ENCODE data around the gene RAB10.
"Not testable (repeated sequence)": the region's sequence is repeated elsewhere in the genome, so short reads cannot be mapped to it uniquely, and the experiment has no call there.

RAB10 gene

DNA sequence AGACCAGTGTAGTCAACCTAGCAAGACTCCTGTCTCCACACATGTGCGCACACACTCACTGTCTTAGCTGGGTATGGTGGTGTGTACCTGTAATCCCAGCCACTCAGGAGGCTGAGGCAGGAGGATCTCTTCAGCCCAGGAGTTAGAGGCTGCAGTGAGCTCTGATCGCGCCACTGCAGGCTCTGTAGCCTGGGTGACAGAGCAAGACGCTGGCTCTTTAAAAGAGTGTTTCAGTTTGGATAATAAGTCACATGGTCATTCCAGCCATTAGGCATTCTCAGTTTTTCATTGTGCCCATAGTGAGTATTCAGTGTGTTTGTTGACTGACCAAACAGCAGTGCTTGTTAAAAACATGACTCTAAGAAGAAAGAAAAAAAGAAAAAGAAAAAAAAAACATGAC lies 31.0 kb downstream of the RAB10 start:
- no peak for TF ChIP-seq POLR2A (IDR thresholded peaks at IDR 0.05; ENCODE audit: low read length)
- TF ChIP-seq GATA1 (IDR thresholded peaks at IDR 0.05; ENCODE audit: low read depth, low read length), result no peak
- DNase-seq, result peak; percentile 42 to 50

DNA sequence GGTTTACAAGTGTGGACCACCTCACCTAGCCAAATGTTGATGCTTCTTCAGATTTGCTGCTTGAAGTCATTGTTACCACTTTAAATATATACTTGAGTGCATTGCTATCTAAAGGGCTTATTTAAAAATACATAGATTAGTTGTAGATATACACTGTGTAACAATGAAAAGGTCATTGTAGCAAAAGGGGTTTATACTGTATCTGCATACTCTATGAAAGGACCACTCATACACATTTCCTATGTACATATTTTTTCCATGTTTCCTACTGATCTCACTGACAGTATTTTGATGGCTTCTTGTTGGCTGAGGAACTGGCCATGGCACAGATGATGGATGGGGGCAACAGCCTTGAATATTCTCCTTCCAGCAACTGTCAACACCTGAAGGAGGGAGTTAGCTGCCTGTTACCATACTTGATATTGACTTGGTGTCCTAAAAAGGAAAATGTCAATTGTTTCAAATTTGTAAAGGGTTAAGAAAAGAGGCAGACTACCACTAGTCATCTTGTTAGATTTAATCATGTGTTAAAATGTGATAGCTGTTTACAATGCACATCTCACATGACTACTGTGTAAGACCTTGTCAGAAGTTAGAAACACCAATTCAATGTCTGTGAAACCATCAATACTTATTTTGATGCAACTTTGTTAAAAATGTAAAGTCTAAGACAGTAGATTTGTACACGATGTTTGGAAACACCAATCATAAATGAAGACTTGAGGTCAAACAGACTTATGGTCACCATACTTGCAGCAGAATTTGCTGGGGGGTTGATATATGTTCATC lies 33.5 kb downstream of the RAB10 start:
- TF ChIP-seq GATA1 (IDR thresholded peaks at IDR 0.05; ENCODE audit: low read depth, low read length) (no peak), POLR2A (IDR thresholded peaks at IDR 0.05; ENCODE audit: low read length) (no peak)
- DNase-seq, result peak; percentile 35 to 67

DNA sequence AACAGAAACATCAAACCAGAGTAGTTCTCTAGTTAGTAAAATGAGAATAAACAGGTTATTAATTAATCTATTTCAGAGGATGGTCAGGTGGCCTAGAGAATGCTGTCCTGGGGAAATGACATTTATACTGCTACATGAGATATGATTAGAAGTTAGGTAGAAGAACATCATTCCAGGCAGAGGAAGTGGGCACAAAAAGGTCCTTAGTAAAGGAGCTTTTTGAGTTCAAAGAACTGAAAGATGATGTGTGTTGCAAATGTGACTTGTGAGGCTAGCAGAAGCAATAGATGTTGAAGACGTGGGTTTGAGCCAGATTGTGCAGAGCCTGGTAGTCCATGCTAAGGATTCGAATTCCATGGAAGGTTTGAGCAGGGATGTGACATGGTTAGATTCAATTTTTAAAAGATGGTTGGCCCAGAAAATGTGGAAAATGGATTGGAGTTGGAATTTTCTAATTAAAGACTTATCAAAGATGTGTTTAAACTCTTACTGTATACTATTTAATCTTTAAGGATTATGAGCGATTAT lies 34.2 kb downstream of the RAB10 start:
- no peak for TF ChIP-seq GATA1 (IDR thresholded peaks at IDR 0.05; ENCODE audit: low read depth, low read length)
- TF ChIP-seq POLR2A (IDR thresholded peaks at IDR 0.05; ENCODE audit: low read length), result no peak
- DNase-seq, result peak; percentile 48 to 69

- TF ChIP-seq GATA1 (IDR thresholded peaks at IDR 0.05; ENCODE audit: low read depth, low read length) (no peak), POLR2A (IDR thresholded peaks at IDR 0.05; ENCODE audit: low read length) (peak; percentile 62)
- peak; percentile 95 to 98 for DNase-seq
Measured at GRCh38 chr2:26068602-26069298, 34.9 kb downstream of the RAB10 start.

GRCh38 chr2:26070730-26071129 lies 36.8 kb downstream of the RAB10 start:
- peak in 1 of 2 experiments; percentile 47 for DNase-seq
- TF ChIP-seq GATA1 (IDR thresholded peaks at IDR 0.05; ENCODE audit: low read depth, low read length), result no peak
- no peak for TF ChIP-seq POLR2A (IDR thresholded peaks at IDR 0.05; ENCODE audit: low read length)

DNA sequence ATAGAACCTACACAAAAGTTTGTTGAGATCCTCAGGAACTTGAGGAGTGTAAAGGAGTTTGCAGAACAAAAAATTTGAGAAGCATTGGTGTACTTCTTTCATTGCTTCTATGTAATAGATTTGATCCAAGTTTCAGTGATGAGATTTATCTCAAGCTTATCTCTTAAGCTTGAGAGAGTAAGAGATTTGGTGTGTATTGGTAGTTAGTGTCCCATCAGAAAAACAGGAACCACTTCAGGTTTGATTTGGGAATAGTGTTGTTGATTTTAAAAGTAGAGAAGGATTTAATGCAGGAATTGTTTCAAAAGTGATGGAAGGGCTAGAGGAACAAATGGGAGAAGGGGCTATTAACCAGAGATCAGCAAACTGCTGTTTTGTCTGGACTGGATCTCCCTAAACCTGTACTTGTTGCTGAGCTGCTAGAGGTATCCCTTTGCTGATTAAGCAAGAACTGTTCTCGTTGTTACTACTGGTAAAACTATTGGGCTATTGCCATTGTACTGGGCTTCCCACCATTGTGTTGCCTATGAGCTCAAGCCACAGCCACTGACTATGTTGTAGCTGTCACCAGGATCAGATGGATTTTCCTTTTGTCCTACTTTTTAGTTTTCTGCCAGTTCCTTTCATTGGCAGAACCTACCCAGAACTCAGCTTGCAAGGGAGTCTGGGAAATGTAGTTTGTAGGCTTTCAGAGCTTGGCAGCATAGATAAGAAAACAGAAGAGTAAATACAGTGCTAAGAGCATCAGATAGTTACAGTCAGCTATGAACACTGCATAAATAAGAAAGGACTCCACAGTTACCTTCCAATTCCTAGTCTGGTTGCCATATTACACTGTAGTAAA lies 39.3 kb downstream of the RAB10 start:
- TF ChIP-seq GATA1 (IDR thresholded peaks at IDR 0.05; ENCODE audit: low read depth, low read length) (no peak), POLR2A (IDR thresholded peaks at IDR 0.05; ENCODE audit: low read length) (no peak)

DNA sequence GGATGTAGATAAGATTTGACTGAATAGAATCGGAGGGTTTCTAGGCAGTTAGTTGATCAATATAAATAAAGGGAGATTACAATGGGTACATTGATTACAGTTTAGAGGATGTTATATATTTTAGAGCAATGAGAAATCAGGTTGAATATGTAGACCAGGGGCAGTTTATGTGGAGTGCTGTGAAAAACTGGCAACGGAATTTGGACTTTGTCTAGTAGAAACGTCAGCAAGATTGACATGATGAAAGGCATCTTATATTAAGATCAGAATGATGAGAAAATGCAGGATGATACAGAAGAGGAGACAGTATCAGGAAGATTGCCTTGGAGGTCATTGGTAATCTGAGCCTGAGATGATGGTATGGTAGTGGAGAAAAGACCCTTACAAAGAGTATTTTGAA lies 39.9 kb downstream of the RAB10 start:
- TF ChIP-seq GATA1 (IDR thresholded peaks at IDR 0.05; ENCODE audit: low read depth, low read length), result no peak
- no peak for TF ChIP-seq POLR2A (IDR thresholded peaks at IDR 0.05; ENCODE audit: low read length)
- no peak for DNase-seq

More for the DNA sequence above, 39.3 kb downstream of the RAB10 start:
- peak; percentile 67 to 73 for DNase-seq

- no peak for DNase-seq
- TF ChIP-seq POLR2A (IDR thresholded peaks at IDR 0.05; ENCODE audit: low read length) (no peak), GATA1 (IDR thresholded peaks at IDR 0.05; ENCODE audit: low read depth, low read length) (no peak)
Measured at GRCh38 chr2:26074676-26075075, 40.8 kb downstream of the RAB10 start.

DNA sequence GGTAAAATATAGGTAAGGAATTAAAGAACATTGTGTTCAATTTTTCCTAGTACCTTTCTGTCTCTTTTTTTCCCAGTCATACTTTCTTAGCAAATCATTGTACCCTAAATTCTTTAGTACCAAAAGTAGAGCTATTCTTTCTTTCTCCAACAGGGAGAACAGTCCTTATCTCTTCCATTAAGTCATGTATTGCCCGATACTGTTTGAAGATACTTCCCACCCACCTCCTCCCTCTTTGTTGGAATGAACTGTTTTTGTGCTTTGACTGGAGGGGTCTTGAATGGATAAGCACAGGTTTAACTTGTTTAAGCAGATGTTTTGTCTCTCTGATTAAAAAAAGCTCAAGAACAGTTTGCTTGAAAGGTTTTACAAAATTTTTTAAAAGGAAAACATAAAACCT lies 41.3 kb downstream of the RAB10 start:
- TF ChIP-seq POLR2A (IDR thresholded peaks at IDR 0.05; ENCODE audit: low read length), result no peak
- no peak for TF ChIP-seq GATA1 (IDR thresholded peaks at IDR 0.05; ENCODE audit: low read depth, low read length)

GRCh38 chr2:26076001-26076587 lies 42.2 kb downstream of the RAB10 start:
- TF ChIP-seq GATA1 (IDR thresholded peaks at IDR 0.05; ENCODE audit: low read depth, low read length), result no peak
- no peak for TF ChIP-seq POLR2A (IDR thresholded peaks at IDR 0.05; ENCODE audit: low read length)
- DNase-seq, result no peak

More for the DNA sequence above, 41.3 kb downstream of the RAB10 start:
- DNase-seq, result peak; percentile 52 to 66

GRCh38 chr2:26077291-26077690 lies 43.4 kb downstream of the RAB10 start:
- TF ChIP-seq POLR2A (IDR thresholded peaks at IDR 0.05; ENCODE audit: low read length), result no peak
- no peak for TF ChIP-seq GATA1 (IDR thresholded peaks at IDR 0.05; ENCODE audit: low read depth, low read length)
- no peak for DNase-seq

DNA sequence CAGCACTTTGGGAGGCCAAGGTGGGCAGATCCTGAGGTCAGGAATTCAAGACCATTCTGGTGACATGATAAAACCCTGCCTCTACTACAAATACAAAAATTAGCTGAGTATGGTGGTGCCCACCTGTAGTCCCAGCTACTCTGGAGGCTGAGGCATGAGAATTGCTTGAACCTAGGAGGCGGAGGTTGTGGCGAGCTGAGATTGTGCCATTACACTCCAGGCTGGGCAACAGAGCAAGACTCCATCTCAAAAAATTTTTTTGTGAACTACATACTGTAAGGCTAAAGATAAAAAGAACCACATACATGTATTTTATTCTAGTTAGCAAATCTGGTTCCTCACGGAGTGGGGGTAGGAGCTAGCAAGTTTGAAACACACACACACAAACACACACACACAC lies 45.1 kb downstream of the RAB10 start:
- no peak for TF ChIP-seq GATA1 (IDR thresholded peaks at IDR 0.05; ENCODE audit: low read depth, low read length)
- no peak for TF ChIP-seq POLR2A (IDR thresholded peaks at IDR 0.05; ENCODE audit: low read length)
- DNase-seq, result no peak

DNA sequence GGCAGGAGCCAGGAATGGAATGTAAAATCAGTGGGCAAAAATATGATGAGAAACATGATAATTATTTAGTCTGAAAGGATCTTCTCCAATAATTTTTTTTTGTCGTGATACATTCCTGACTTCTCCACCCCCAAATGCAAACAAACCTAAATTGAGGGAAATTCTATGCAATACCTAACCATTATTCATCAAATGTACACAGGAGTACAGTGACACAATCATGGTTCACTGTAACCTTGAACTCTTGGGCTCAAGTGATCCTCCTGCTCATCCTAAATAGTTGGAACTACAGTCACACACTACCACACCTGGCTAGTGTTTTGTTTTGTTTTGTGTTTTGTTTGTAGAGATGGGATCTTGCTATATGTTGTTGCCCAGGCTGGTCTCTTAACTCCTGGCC lies 46.5 kb downstream of the RAB10 start:
- no peak for DNase-seq
- TF ChIP-seq GATA1 (IDR thresholded peaks at IDR 0.05; ENCODE audit: low read depth, low read length) (no peak), POLR2A (IDR thresholded peaks at IDR 0.05; ENCODE audit: low read length) (no peak)

- not testable (repeated sequence) for DNase-seq
Measured at GRCh38 chr2:26080925-26081324, 47.0 kb downstream of the RAB10 start.
